HG02885 (cell line): Measurements from ENCODE around the gene RAB11B.
"Not testable (repeated sequence)": the region's sequence is repeated elsewhere in the genome, so short reads cannot be mapped to it uniquely, and the experiment has no call there.

Source experiments
- ATAC-seq: cut with Tn5 transposase; IDR thresholded peaks from one replicate; pipeline ENCODE4 v1.9.1; 2021; ENCODE audit warnings: mild to moderate bottlenecking; ENCODE audit not compliant: unreplicated experiment, poor library complexity

Gene RAB11B

GRCh38 chr19:8393192-8393870 is 3.2 kb downstream of the RAB11B start:
- ATAC-seq: no peak

GRCh38 chr19:8393871-8394250 is 3.7 kb downstream of the RAB11B start:
- ATAC-seq: no peak

GRCh38 chr19:8395621-8396082 is 5.5 kb downstream of the RAB11B start:
- no peak for ATAC-seq

- no peak for ATAC-seq
Observed at GRCh38 chr19:8396185-8396562, 6.0 kb downstream of the RAB11B start.

GRCh38 chr19:8396563-8397203 is 6.5 kb downstream of the RAB11B start:
- ATAC-seq: no peak

GRCh38 chr19:8397271-8397670 is 7.1 kb downstream of the RAB11B start:
- ATAC-seq: no peak

- ATAC-seq: no peak
Observed at GRCh38 chr19:8397746-8398310, 7.7 kb downstream of the RAB11B start.

- ATAC-seq: no peak
Observed at GRCh38 chr19:8398311-8398771, 8.2 kb downstream of the RAB11B start.

GRCh38 chr19:8399681-8400188 is 9.6 kb downstream of the RAB11B start:
- ATAC-seq: no peak

- ATAC-seq: no peak
Observed at GRCh38 chr19:8401981-8402411, 11.8 kb downstream of the RAB11B start.

- no peak for ATAC-seq
Observed at GRCh38 chr19:8403098-8403819, 13.1 kb downstream of the RAB11B start.

- ATAC-seq: no peak
Observed at GRCh38 chr19:8403820-8404109, 13.6 kb downstream of the RAB11B start.

- no peak for ATAC-seq
Observed at GRCh38 chr19:8404391-8405151, 14.4 kb downstream of the RAB11B start.

- not testable (repeated sequence) for ATAC-seq
Observed at GRCh38 chr19:8410718-8411117, 20.6 kb downstream of the RAB11B start.

- peak; percentile 100 for ATAC-seq
Observed at GRCh38 chr19:8412783-8413628, 22.8 kb downstream of the RAB11B start, which contains the start of gene MARCHF2. Gene MARCHF2 (plus strand): TSS chr19:8413305. CDS start chr19:8421841, 8,536 bp downstream.

- ATAC-seq: no peak
Observed at GRCh38 chr19:8413629-8413995, 23.5 kb downstream of the RAB11B start.

GRCh38 chr19:8416796-8417195 is 26.6 kb downstream of the RAB11B start:
- ATAC-seq: no peak

GRCh38 chr19:8421484-8422461 is 31.6 kb downstream of the RAB11B start:
- ATAC-seq: no peak
